ENCODE results near the gene PPP1CA. TPM values are rescaled to one million over a fixed set of nuclear protein-coding genes. Genes with fewer than 3 reads are reported as not detected.

Gene PPP1CA
- total and polyA plus RNA-seq, 4 donors, result 87.2 to 178 (median 157) TPM

DNA sequence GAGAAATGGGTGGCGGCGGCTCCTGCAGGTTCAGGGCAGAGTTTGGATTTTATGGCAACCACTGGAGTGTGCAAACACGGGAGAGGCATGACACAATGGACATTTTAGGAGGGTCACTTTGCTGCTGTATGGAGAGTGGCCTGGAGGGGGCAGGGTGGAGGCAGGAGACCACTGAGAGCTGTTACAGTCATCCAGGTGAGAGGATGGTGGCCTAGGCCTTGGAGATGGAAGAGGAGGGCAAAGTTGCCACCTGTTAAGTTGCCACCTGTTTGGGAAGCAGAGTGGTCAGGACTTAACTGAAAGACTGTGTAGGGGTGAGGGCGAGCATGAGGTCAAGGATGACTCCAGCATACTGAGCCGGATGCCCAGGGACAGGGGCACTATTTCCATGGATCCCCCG, 12.2 kb downstream of the PPP1CA start:
- H3K9ac ChIP-seq (ENCODE audit: insufficient read depth in 1 of 2, low read length in 2 of 2), result no peak overlapping the region
- peaks cover 0 to 6% (median 0%) of the 10 kb centered on the region in 3 donors for H3K27me3 ChIP-seq (ENCODE audit: control insufficient read depth in 3 of 3, insufficient read depth in 3 of 3, low read length in 2 of 3)
- H3K27ac ChIP-seq (ENCODE audit: low read depth in 1 of 2, low read length in 1 of 2), result no peak overlapping the region
- TF ChIP-seq, protein P1, sequence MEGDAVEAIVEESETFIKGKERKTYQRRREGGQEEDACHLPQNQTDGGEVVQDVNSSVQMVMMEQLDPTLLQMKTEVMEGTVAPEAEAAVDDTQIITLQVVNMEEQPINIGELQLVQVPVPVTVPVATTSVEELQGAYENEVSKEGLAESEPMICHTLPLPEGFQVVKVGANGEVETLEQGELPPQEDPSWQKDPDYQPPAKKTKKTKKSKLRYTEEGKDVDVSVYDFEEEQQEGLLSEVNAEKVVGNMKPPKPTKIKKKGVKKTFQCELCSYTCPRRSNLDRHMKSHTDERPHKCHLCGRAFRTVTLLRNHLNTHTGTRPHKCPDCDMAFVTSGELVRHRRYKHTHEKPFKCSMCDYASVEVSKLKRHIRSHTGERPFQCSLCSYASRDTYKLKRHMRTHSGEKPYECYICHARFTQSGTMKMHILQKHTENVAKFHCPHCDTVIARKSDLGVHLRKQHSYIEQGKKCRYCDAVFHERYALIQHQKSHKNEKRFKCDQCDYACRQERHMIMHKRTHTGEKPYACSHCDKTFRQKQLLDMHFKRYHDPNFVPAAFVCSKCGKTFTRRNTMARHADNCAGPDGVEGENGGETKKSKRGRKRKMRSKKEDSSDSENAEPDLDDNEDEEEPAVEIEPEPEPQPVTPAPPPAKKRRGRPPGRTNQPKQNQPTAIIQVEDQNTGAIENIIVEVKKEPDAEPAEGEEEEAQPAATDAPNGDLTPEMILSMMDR (IDR thresholded peaks at IDR 0.05; ENCODE audit: control extremely low read depth, extremely low read depth), result peak; percentile 24
- DNase-seq (peak in 1 of 3 donors; percentile 59), ATAC-seq (ENCODE audit: insufficient read depth, low FRiP score) (no peak)
- H3K4me3 ChIP-seq, result no peak overlapping the region
- H3K9me3 ChIP-seq (ENCODE audit: control insufficient read depth in 4 of 4, insufficient read depth in 3 of 4, low read length in 3 of 4), result no peaks in the 10 kb centered on the region
- H3K4me1 ChIP-seq (ENCODE audit: control insufficient read depth in 5 of 5, insufficient read depth in 5 of 5, low read length in 5 of 5), result peaks cover 0 to 14% (median 7%) of the 10 kb centered on the region in 5 donors
- H3K36me3 ChIP-seq (ENCODE audit: control insufficient read depth in 4 of 4, insufficient read depth in 4 of 4, low read length in 4 of 4), result peaks cover 0 to 6% (median 0%) of the 10 kb centered on the region in 4 donors
- 64 to 79% methylated on average over 6 of the region's 6 CpGs for WGBS, 2 donors

DNA sequence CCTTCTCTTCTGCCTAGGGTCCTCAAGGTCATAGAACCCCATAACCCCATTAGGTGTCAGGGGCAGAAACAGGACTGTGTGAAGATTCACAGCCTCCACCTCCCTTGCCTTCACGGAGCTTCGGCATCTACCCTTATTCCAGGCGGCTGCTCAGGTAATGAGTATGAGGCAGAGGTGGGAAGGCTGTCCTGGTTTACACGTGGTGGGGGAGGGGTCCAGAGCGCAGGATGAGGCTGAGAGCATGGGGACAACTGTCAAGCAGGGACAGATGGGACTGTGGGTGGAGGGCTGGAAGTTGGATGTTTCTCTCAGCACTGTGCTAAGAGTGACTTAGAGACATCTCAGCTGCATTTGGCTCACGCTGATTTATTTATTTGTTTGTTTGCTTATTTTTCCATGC, 14.1 kb downstream of the PPP1CA start:
- Histone ChIP-seq H3K9ac (ENCODE audit: insufficient read depth in 1 of 2, low read length in 2 of 2) (no peak overlapping the region), H3K27me3 (ENCODE audit: control insufficient read depth in 3 of 3, insufficient read depth in 3 of 3, low read length in 2 of 3) (peaks cover 0 to 6% (median 0%) of the 10 kb centered on the region in 3 donors), H3K4me1 (ENCODE audit: control insufficient read depth in 5 of 5, insufficient read depth in 5 of 5, low read length in 5 of 5) (peaks cover 0 to 12% (median 5%) of the 10 kb centered on the region in 5 donors), H3K4me3 (no peak overlapping the region), H3K27ac (ENCODE audit: low read depth in 1 of 2, low read length in 1 of 2) (no peak overlapping the region), H3K9me3 (ENCODE audit: control insufficient read depth in 4 of 4, insufficient read depth in 3 of 4, low read length in 3 of 4) (no peaks in the 10 kb centered on the region), H3K36me3 (ENCODE audit: control insufficient read depth in 4 of 4, insufficient read depth in 4 of 4, low read length in 4 of 4) (no peaks in the 10 kb centered on the region)
- WGBS, 2 donors, result 65 to 73% methylated on average over 6 of the region's 6 CpGs
- ATAC-seq (ENCODE audit: insufficient read depth, low FRiP score), result no peak
- no peak for DNase-seq
- TF ChIP-seq, protein P1 (IDR thresholded peaks at IDR 0.05; ENCODE audit: control extremely low read depth, extremely low read depth), result no peak

GRCh38 chr11:67387069-67387468, 14.6 kb downstream of the PPP1CA start:
- Histone ChIP-seq H3K4me3 (no peak overlapping the region), H3K9me3 (ENCODE audit: control insufficient read depth in 4 of 4, insufficient read depth in 3 of 4, low read length in 3 of 4) (no peaks in the 10 kb centered on the region), H3K9ac (ENCODE audit: insufficient read depth in 1 of 2, low read length in 2 of 2) (no peak overlapping the region), H3K27ac (ENCODE audit: low read depth in 1 of 2, low read length in 1 of 2) (no peak overlapping the region), H3K27me3 (ENCODE audit: control insufficient read depth in 3 of 3, insufficient read depth in 3 of 3, low read length in 2 of 3) (peaks cover 0 to 6% (median 0%) of the 10 kb centered on the region in 3 donors), H3K36me3 (ENCODE audit: control insufficient read depth in 4 of 4, insufficient read depth in 4 of 4, low read length in 4 of 4) (no peaks in the 10 kb centered on the region), H3K4me1 (ENCODE audit: control insufficient read depth in 5 of 5, insufficient read depth in 5 of 5, low read length in 5 of 5) (peaks cover 0 to 10% (median 2%) of the 10 kb centered on the region in 5 donors)
- TF ChIP-seq, protein P1 (IDR thresholded peaks at IDR 0.05; ENCODE audit: control extremely low read depth, extremely low read depth), result no peak
- DNase-seq, result no peak
- ATAC-seq (ENCODE audit: insufficient read depth, low FRiP score), result no peak
- WGBS, 2 donors, result 25 to 31% methylated on average over 8 to 9 of the region's 9 CpGs

GRCh38 chr11:67384851-67385366, 16.7 kb downstream of the PPP1CA start:
- WGBS, 2 donors, result 53 to 76% methylated on average over 3 of the region's 3 CpGs
- H3K9ac ChIP-seq (ENCODE audit: insufficient read depth in 1 of 2, low read length in 2 of 2), result no peak overlapping the region
- peaks cover 0 to 6% (median 0%) of the 10 kb centered on the region in 3 donors for H3K27me3 ChIP-seq (ENCODE audit: control insufficient read depth in 3 of 3, insufficient read depth in 3 of 3, low read length in 2 of 3)

More at GRCh38 chr11:67384851-67385366, 16.7 kb downstream of the PPP1CA start:
- no peak overlapping the region for H3K27ac ChIP-seq (ENCODE audit: low read depth in 1 of 2, low read length in 1 of 2)
- DNase-seq (no peak), ATAC-seq (ENCODE audit: insufficient read depth, low FRiP score) (no peak)
- no peak overlapping the region for H3K4me3 ChIP-seq
- TF ChIP-seq, protein P1 (IDR thresholded peaks at IDR 0.05; ENCODE audit: control extremely low read depth, extremely low read depth), result no peak
- H3K4me1 ChIP-seq (ENCODE audit: control insufficient read depth in 5 of 5, insufficient read depth in 5 of 5, low read length in 5 of 5), result peaks cover 0 to 7% (median 0%) of the 10 kb centered on the region in 5 donors
- H3K36me3 ChIP-seq (ENCODE audit: control insufficient read depth in 4 of 4, insufficient read depth in 4 of 4, low read length in 4 of 4), result no peaks in the 10 kb centered on the region
- no peaks in the 10 kb centered on the region for H3K9me3 ChIP-seq (ENCODE audit: control insufficient read depth in 4 of 4, insufficient read depth in 3 of 4, low read length in 3 of 4)

Data from lung (tissue), 12 donors.